Gastrocnemius medialis (tissue), 4 donors: ENCODE results near the gene MAML2.

Experiments used
- POLR2A ChIP-seq, 2 donors: fragments of 450-650 bp; IDR thresholded peaks; one replicate each; pipeline ENCODE4 v1.6.1; 2017; ENCODE audit warnings: antibody characterized with exemption in 2 of 2, mild to moderate bottlenecking in 2 of 2, moderate library complexity in 2 of 2
- TF ChIP-seq, protein P1 (sequence below), 5 experiments: fragments of 450-650 bp in 3 of 5; fragments of 200-600 bp in 2 of 5; sonication (generic) in 2 of 5; IDR thresholded peaks in 4 of 5; conservative IDR thresholded peaks in 1 of 5; 1 replicate in 4 of 5; 2 replicates in 1 of 5; pipeline ENCODE4 v1.5.1; 2016 to 2019; ENCODE audit warnings: antibody characterized with exemption in 5 of 5, mild to moderate bottlenecking in 3 of 5, moderate library complexity in 3 of 5

- TF ChIP-seq, protein P1, sequence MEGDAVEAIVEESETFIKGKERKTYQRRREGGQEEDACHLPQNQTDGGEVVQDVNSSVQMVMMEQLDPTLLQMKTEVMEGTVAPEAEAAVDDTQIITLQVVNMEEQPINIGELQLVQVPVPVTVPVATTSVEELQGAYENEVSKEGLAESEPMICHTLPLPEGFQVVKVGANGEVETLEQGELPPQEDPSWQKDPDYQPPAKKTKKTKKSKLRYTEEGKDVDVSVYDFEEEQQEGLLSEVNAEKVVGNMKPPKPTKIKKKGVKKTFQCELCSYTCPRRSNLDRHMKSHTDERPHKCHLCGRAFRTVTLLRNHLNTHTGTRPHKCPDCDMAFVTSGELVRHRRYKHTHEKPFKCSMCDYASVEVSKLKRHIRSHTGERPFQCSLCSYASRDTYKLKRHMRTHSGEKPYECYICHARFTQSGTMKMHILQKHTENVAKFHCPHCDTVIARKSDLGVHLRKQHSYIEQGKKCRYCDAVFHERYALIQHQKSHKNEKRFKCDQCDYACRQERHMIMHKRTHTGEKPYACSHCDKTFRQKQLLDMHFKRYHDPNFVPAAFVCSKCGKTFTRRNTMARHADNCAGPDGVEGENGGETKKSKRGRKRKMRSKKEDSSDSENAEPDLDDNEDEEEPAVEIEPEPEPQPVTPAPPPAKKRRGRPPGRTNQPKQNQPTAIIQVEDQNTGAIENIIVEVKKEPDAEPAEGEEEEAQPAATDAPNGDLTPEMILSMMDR (IDR thresholded peaks at IDR 0.05 in 4 of 5, conservative IDR thresholded peaks at IDR 0.05 in 1 of 5) = no peak
- TF ChIP-seq POLR2A (IDR thresholded peaks at IDR 0.05) = no peak
These were observed 18.1 kb downstream of the MAML2 start for GRCh38 chr11:96324912-96325311.
